ENCODE results near the gene PRRC2B.
"Not testable (repeated sequence)": the region's sequence is repeated elsewhere in the genome, so short reads cannot be mapped to it uniquely, and the experiment has no call there.

The PRRC2B gene

DNA sequence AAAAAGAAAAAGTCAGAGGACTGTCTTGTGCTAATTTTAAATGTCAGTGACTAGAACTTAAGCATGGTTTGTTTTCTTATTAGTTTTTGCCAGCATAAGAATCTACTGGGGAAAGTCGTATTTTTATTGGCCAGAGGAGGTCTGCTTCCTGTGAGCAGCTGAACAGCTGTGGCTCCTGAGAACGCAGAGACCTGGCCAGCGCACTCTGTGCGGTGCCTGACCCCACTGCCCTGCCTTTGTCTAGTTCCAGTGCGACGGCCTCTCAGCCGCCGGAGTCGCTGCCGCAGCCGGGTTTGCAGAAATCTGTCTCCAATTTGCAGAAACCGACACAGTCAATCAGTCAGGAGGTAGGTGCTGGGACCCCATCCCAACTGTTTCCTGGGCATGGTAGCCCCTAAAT is 42.5 kb downstream of the PRRC2B start:
- DNase-seq (ENCODE audit: low read depth) = no peak

DNA sequence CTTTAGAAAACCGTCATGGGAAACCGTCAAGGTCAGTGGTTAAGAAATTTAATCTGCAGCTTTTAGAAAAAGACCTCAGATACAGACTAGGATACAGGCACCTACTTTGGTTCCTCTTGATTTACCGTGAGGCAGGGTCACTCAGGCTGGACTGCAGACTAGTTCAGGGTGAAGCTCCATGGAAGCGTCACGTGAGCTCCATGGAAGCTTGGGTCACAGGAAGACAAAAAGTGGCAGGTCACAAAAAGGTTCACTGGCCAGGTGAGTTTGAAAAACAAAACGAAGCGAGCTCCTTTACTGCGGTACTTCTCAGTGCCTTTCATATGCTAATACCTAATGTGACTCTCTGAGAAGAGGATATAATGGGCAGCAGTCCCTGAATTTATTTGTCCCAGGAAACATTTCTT is 43.0 kb downstream of the PRRC2B start:
- DNase-seq (ENCODE audit: low read depth) = no peak

DNA sequence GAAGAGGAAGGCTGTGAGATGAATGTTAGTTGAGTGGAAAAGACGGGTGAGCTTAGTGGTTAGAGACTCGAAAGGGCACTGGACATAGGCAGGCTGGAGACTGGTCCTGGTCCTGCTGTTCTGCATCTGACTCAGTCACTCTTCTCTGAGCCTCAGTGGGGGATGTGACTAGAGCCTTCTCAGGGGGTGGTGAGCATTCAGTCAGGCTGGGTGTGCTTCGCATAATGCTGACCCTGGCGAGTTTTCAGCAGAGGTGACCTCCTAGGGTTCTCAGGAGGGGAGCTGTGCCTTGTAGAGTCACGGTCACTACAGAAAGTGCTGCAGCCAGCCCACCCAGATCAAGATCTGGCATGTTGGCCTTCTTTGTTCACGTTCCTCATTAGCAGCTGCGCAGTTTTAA is 44.3 kb downstream of the PRRC2B start:
- DNase-seq (ENCODE audit: low read depth) = no peak

DNA sequence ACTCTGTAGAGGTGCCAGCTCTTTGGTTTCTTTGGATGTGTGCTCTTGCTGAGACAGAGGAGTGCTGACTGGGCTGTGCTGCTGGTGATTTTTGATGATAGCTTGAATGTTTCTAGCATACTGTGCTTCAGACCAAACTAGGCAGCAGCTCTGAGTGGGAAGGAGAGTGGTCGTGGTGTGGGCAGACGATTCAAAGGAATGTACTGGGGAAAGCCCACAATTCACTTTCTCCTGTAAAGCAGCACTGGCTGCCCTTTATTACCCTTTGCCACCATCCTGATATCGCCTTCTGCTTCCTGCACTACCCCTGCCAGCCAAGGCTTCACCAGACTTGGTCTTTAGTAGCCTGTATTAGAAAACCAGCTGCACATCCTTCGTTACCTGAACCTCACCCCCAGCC is 45.3 kb downstream of the PRRC2B start:
- no peak for DNase-seq (ENCODE audit: low read depth)

DNA sequence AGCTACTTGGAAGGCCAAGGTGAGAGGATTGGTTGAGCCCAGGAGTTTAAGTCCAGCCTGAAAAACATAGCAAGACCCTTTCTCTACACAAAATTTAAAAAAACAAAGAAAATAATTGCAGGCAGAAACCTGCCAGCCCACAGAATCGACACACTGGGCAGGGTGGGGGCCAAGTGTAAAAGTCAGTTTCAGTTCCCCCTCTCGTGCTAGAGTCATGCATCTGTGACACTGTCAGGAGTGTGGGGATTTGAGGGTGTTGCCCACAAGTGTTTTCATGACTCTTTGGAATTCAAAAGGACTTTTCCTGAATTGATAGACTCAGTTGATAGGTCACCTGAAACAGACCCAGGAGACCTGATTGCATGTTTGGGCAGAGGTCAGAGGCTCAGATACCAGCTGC is 47.6 kb downstream of the PRRC2B start:
- no peak for DNase-seq (ENCODE audit: low read depth)

DNA sequence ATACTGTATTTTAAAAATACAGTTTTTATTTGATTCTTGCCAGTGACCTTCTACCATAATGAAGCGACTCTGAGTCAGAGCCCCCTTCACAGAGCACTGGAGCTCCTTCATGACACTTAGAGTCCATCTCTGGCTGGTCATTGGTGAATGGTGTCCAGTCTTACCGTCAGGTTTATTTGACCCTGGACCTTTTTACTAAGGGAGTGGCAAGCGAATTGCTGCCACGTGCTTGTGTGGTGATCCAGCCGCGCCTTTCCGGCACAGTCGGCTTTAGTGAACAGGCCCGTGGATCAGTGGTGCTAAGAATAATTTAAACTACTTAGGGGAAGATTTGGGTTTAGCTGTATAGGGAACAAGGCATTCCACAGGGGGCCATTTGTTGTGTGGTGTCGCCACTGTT is 48.5 kb downstream of the PRRC2B start:
- DNase-seq (ENCODE audit: low read depth) = no peak

DNA sequence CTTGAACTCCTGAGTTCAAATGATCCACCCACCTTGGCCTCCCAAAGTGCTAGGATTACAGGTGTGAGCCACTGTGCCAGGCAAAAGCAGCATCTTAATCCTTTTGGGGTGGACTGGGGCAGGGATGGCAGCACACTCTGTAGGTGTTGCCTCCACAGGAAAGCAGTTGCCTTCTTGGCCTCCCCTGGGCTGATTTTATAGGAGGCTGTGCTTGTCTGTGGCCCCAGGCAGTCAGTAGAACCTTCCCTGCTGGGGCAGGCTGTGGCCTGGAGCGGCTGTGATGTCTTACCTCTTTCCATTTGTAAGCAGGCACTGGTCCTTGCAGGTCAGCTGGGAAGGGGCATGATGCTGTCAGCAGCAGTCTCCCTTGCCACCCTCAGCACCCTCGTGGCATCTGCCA is 49.8 kb downstream of the PRRC2B start:
- no peak for DNase-seq (ENCODE audit: low read depth)

DNA sequence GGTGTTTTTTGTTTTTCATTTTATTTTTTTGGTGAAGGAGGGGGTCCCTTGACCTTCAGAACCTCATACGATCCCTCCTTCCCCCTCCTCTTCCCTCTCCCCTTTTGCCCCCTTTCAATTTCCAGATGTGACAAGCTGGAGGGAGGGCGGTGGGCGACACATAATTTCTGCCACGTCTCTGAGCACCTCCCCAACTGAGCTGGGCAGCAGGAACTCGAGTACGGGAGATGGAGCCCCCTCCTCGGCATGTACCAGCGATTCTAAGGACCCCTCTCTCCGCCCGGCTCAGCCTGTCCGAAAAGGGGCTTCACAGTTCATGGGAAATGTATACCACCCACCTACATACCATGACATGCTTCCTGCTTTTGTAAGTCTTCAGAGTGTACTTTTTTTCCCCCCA is 52.4 kb downstream of the PRRC2B start:
- no peak for DNase-seq (ENCODE audit: low read depth)

DNA sequence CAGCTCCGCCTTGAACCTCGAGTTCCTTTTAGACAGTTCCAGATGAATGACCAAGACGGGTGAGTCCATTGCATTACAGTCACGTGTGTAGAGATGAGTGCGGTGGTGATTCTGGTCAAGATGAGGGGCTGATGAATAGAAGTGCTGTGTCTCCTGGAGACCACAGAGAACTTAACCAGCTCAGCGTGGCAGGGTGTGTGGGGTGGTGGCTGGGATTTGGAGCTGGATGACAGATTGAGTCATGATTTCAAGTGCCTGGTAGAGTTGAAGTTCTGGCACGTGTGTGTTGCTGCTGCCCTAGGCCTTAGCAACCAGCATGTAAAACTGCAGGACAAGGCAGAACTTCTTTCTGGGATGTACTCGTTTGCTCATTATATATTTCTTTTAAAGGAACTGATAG is 53.3 kb downstream of the PRRC2B start:
- no peak for DNase-seq (ENCODE audit: low read depth)

DNA sequence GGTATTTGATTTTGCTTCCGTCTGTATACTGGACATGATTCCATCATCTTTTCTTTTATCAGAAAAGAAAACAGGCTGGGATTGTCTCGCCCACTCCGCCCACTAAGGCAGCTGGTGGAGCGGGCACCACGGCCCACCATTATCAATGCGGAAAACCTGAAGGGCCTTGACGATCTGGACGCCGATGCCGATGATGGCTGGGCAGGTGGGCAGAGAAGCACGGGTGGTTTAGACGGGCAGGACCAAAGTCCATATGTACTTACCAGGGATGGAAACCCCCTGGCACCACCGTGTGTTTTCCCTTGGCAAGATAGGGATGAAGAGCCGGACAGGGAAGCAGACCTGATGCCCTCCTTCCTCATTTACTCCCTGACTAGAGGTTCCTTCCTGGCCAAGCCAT is 53.7 kb downstream of the PRRC2B start:
- DNase-seq (ENCODE audit: low read depth) = no peak

DNA sequence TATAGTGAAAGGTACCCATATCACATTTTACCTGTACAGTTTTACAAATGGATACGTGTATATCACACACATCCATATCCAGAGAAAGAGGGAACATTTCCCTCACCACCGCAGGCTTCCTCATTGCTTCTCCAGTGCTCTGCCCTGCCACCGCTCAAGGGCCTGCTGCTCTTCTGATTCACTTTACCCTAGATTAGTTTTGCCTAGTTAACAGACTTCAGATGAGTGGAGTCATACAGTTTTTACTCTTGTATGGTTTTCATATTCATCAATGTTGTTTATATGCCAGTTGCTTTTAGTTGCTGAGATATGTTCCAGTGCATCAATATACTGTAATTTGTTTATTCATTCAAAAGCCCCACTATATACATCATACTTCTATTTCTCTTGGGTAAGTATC is 54.9 kb downstream of the PRRC2B start:
- DNase-seq (ENCODE audit: low read depth) = no peak

DNA sequence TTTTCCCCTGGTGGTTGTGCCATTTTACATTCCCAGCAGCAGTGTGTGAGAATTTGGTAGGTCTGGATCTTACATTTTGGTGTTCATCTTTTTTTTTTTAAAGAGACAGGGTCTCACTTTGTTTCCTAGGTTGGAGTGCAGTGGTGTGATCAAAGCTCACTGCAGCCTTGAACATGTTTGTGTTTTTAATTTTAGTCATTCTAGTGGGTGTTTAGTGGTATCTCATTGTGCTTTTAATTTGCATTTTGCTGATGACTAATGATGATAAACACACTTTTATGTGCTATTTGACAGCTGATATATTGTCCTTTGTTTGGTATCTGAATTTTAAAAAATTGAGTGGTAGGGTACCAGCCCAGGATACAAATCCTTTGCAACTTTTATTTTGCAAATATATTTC is 55.4 kb downstream of the PRRC2B start:
- DNase-seq (ENCODE audit: low read depth) = no peak

DNA sequence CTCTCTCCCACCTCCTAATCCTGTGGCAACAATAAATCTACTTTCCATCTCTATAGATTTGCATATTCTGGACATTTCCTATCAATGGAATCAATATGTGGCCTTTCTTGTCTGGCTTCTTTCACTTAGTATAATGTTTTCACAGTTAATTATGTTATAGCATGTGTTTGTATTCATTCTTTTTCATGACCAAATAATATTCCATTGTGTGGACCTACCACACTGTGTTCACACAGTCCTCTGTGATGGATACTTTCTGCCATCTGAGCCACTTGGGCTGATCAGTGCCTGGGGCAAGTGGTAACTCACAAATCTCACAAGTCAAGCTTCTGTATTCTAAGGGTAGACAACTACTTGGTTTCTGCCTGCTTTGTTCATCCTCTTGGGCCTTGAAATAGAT is 60.1 kb downstream of the PRRC2B start:
- DNase-seq (ENCODE audit: low read depth) = no peak

DNA sequence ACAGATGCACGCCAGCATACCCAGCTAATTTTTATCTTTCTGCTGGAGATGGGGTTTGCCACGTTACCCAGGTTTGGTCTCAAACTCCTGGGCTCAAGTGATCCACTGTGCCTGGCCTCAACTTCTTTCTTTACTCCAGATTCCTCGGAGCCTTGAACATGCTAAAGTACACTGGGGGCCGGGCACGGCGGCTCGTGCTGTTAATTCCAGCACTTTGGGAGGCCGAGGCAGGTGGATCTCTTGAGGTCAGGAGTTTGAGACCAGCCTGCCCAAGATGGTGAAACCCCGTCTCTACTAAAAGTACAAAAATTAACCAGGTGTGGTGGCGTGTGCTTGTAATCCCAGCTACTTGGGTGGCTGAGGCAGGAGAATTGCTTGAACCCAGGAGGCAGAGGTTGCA is 61.8 kb downstream of the PRRC2B start:
- DNase-seq (ENCODE audit: low read depth) = not testable (repeated sequence)

DNA sequence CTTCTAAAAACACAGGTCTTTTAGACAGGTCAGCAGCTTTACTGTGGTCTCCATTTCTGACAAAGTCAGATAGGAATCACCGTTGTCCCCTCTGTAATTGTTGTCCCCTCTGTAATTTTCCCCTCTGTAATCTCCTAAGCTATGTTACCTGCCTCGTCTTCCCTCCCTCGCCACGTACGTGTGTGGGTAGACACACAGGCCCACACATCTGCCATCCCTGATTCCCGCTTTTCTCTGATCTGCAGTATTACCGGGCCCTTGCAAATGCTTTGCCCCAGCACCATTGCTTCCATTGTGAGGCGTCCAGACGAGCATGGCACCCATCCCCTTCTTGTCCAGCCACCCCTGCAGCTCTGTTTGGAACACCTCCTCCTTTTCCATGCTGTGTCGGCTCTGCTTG is 63.9 kb downstream of the PRRC2B start:
- DNase-seq (ENCODE audit: low read depth) = no peak

DNA sequence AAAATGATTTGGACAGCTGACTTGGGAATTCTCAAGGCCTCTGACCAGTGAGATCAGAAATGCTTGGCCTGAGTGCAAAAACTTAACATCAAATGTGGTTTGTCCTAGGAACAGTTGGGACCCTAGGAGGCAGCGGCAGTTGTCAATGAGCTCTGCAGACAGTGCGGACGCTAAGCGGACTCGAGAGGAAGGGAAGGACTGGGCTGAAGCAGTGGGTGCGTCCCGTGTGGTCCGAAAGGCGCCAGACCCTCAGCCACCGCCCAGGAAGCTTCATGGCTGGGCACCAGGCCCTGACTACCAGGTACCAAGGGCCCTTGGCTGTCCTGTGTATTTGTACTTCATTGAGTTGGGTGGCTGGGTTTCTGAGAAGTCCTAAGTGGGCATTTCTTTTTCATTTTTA is 65.2 kb downstream of the PRRC2B start:
- no peak for DNase-seq (ENCODE audit: low read depth)

DNA sequence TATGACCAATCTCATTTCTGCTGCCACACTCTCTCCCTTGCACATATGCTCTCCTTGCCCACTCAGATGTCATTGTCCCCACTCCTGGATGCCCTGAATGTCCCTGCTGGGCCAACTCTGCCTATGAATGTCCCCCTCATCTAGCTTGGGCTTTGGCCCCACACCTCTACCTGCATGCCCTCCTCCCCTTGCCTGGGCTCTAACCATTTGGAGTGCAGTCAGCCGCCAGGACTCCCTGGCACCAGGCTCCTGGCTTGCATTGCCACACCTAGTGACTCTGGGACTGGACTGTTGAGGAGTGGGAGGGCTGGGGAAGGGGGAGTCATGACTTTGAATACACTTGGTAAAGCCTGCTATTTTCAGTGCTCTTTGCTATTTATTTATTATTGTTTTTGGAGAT is 67.3 kb downstream of the PRRC2B start:
- no peak for DNase-seq (ENCODE audit: low read depth)

DNA sequence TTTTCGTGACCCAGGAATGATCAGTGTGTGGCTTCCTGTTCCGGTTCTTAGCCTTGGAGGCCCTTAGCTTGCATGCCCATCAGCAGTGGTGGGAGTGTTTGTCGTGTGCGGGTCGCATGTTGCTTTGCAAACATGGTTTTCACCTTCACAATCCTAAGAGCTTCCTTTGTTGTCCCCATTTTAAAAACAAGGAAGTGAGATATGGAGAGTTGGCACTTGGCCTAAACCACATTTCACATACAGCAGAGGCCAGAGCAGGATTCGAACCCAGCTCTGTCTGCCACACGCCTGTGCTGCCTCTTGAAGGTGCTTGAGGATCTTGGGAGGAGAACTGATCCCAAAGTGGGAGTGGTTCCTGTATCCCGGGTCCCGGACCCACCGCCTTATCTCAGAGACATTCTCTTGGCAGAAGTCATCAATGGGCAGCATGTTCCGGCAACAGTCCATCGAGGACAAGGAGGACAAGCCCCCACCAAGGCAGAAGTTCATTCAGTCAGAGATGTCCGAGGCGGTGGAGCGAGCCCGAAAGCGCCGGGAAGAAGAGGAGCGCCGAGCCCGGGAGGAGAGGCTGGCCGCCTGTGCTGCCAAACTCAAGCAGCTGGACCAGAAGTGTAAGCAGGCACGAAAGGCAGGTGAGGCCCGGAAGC is 70.6 kb downstream of the PRRC2B start:
- no peak for DNase-seq (ENCODE audit: low read depth)

DNA sequence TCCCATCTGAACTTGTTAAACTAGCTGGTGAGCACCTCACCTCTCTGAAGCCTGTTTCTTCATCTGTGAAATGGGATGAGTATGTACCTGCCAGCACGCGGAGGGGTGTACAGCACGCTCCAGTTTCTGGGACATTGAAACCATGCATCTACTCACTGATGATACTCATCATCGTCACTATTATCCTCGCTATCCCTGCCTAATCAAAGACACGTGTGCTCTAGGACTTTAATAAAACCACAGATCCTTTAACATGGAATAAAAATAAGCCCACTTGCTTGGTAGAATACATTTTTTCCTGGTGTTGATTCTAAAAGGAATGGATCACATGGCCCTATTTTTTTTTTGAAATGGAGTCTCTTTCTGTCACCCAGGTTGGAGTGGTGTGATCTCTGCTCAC is 71.5 kb downstream of the PRRC2B start:
- DNase-seq (ENCODE audit: low read depth) = no peak

DNA sequence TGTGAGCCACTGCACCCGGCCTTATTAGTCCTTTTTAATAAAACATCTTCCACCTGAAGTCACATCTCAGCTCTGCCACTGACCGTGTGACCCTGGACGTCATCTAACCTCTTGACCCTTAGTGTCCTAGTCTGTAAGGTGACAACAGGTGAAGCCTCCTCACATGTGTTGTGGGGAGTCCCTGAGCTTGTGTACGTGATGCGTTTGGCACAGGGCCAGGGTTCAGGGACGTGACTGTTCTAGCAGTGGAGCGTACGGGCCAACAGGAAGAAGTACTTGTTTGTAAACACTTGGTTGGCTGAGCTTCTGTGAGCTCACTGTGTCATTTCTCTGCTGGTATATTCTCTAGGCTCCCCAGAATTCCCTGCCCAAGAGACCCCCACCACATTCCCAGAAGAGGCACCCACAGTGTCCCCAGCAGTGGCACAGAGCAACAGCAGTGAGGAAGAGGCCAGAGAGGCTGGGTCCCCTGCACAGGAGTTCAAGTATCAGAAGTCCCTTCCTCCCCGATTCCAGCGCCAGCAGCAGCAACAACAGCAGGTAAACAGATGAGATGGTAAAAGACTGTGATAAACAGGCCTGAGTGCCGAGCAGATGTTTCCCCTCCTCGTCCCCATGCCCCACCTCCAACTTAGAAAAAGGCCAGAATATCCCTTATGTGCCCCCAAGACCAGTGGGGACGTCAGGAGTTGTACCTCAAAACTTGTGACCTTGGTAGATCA is 73.5 kb downstream of the PRRC2B start:
- DNase-seq (ENCODE audit: low read depth) = no peak

DNA sequence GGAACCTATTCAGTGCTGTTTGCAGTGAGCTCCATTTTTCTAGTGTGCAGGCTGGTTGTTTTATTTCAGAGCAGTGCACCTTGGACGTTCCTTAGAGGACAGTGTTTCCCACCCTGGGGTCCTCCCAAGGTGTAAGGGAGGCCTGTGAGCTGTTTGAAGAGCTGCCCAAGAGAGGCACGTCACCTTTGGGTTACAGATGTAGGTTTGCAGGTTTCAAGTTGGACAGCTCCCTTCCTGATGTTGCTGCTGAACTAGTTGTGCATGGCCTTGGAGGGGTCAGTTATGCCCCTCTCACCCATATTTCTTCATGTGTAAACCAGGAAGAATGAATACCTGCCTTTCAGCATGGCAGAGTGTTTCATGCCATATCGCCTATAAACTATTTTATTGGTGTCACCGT is 74.1 kb downstream of the PRRC2B start:
- DNase-seq (ENCODE audit: low read depth) = no peak

DNA sequence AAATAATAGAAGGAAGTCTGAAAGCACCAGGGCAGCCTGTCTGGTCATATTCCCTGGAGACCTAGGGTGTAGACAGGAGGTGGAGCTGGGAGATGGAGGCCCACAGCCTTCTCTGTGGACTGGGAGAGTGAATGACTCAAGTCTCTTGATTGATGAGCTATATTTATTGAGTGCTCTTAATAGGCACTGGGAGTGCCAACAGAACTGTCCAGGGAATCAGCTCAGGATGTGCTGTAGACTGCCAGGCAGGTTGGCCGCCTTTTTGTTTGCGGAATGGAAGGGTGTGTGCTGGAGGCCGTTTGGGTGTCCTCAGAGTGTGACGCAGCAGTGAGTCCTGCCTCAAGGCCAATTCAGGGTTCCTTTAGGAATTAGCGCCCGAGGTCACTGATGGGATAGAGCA is 75.5 kb downstream of the PRRC2B start:
- DNase-seq (ENCODE audit: low read depth) = no peak

DNA sequence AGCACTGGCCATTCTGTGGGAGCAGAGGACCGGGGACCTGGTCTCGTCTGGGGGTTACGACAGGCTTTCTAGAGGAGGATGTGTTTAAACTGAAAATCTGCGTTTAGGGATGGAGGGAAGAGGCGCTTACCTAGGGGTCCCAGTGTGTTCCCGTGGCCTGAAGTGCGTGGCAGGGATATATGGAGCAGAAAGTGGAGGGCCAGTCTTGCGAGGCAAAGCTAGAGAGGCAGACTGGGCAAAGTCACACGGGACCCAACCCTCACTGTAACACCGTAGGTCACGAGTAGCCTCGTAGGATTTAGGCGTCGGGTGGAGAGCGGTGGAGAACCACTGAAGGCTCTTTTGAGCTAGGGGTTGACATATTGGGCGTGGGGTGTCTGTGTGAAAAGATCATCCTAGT is 76.1 kb downstream of the PRRC2B start:
- DNase-seq (ENCODE audit: low read depth) = no peak

DNA sequence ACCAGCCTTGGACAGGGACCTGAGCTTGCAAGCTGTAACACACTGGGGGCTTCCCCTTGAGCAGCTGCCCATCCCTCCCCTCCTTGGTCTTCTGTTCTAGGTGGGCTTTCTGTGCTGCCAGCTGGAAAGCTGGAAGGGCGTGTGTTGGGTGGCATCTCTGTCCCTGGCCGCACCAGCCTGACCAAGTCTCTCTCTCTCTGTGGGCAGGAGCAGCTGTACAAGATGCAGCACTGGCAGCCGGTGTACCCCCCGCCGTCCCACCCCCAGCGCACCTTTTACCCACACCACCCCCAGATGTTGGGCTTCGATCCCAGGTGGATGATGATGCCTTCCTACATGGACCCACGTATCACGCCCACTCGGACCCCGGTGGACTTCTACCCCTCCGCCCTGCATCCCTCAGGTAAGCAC is 76.7 kb downstream of the PRRC2B start:
- DNase-seq (ENCODE audit: low read depth) = no peak
